Measurements from ENCODE around the gene FICD. TPM values are rescaled to one million over a fixed set of nuclear protein-coding genes. Genes with fewer than 3 reads are reported as not detected.

The FICD gene
- total and polyA plus RNA-seq, 9 of the 15 experiments (the other 6 are each of a cell fraction or from before 2014, with no cell fraction given), result 0.88 to 4.5 (median 1.9) TPM

GRCh38 chr12:108563804-108564151 lies 48.7 kb downstream of the FICD start (continued):
- TF ChIP-seq BCLAF1 (IDR thresholded peaks at IDR 0.05; ENCODE audit: borderline replicate concordance in 1 of 2, control insufficient read depth in 1 of 2, low read depth in 2 of 2, low read length in 1 of 2) (no peak), GABPA (tag; conservative IDR thresholded peaks at IDR 0.05; ENCODE audit: low read depth) (peak; percentile 14; the same call in 1 of the 2 replicates), ZNF146 (CRISPR knock-in tag; IDR thresholded peaks at IDR 0.05; ENCODE audit: unreplicated experiment) (no peak), ZNF212 (CRISPR knock-in tag; IDR thresholded peaks at IDR 0.05) (no peak), SREBF2 (CRISPR knock-in tag; IDR thresholded peaks at IDR 0.05) (no peak), CBX5 (IDR thresholded peaks at IDR 0.05; ENCODE audit: borderline replicate concordance, low read depth) (no peak), FOSL1 (tag; conservative IDR thresholded peaks at IDR 0.05) (0 out of 2 replicates have a peak, but pooled peaks have one; percentile 7), MECOM (CRISPR knock-in tag; IDR thresholded peaks at IDR 0.05) (no peak), ZNF609 (CRISPR knock-in tag; IDR thresholded peaks at IDR 0.05; ENCODE audit: borderline replicate concordance) (no peak), POLR2A (conservative IDR thresholded peaks at IDR 0.05) (no peak), NR2C1 (IDR thresholded peaks at IDR 0.05) (no peak), NR2C1 (tag; IDR thresholded peaks at IDR 0.05) (peak; percentile 3; the same call in 1 of the 2 replicates), SMARCA4 (IDR thresholded peaks at IDR 0.05) (0 out of 2 replicates have a peak, but pooled peaks have one; percentile 1), BHLHE40 (IDR thresholded peaks at IDR 0.05; ENCODE audit: low read length) (no peak), ZNF197 (CRISPR knock-in tag; IDR thresholded peaks at IDR 0.05; ENCODE audit: low read depth) (no peak), ARNT (IDR thresholded peaks at IDR 0.05) (0 out of 4 replicates have a peak, but pooled peaks of 1 of the 2 experiments have one; percentile 16), CBX3 (IDR thresholded peaks at IDR 0.05; ENCODE audit: borderline replicate concordance in 1 of 2, low read length in 2 of 2) (no peak), NR3C1 (CRISPR knock-in tag; IDR thresholded peaks at IDR 0.05) (no peak)

Measured in K562 (cell line).